Cerebellar cortex (tissue), 1 donor: Measurements from ENCODE around the gene HBE1.
"Not testable (repeated sequence)": the region's sequence is repeated elsewhere in the genome, so short reads cannot be mapped to it uniquely, and the experiment has no call there.

ENCODE experiments used
- DNase-seq: peaks from one replicate; pipeline ENCODE4 v3.0.0-alpha.2; 2015; ENCODE audit warnings: low spot score

The HBE1 gene

GRCh38 chr11:5285703-5286340 is 16.1 kb upstream of the HBE1 start:
- no peak for DNase-seq

DNA sequence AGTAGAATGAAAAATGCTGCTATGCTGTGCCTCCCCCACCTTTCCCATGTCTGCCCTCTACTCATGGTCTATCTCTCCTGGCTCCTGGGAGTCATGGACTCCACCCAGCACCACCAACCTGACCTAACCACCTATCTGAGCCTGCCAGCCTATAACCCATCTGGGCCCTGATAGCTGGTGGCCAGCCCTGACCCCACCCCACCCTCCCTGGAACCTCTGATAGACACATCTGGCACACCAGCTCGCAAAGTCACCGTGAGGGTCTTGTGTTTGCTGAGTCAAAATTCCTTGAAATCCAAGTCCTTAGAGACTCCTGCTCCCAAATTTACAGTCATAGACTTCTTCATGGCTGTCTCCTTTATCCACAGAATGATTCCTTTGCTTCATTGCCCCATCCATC is 14.9 kb upstream of the HBE1 start:
- no peak for DNase-seq

- no peak for DNase-seq
These were observed 14.1 kb upstream of the HBE1 start for GRCh38 chr11:5283882-5284281.

- DNase-seq, result no peak
These were observed 13.3 kb upstream of the HBE1 start for GRCh38 chr11:5283086-5283485.

- no peak for DNase-seq
These were observed 12.9 kb upstream of the HBE1 start for GRCh38 chr11:5282628-5283027.

DNA sequence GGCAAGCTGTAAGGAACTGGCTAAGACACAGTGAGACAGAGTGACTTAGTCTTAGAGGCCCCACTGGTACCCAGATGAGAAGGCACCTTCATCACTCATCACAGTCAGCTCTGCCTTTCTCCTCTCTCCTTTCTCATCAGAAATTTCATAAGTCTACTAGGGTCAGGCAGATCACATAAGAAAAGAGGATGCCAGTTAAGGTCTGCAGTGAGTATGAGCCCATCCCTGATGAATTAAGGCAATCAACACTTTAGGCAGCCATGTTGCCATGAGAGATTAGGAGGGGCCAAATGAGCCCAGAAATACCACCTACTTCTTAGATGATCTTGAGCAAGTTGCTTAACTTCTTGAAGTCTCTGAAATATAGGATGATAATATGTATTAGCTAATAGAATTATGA is 11.9 kb upstream of the HBE1 start:
- no peak for DNase-seq

DNA sequence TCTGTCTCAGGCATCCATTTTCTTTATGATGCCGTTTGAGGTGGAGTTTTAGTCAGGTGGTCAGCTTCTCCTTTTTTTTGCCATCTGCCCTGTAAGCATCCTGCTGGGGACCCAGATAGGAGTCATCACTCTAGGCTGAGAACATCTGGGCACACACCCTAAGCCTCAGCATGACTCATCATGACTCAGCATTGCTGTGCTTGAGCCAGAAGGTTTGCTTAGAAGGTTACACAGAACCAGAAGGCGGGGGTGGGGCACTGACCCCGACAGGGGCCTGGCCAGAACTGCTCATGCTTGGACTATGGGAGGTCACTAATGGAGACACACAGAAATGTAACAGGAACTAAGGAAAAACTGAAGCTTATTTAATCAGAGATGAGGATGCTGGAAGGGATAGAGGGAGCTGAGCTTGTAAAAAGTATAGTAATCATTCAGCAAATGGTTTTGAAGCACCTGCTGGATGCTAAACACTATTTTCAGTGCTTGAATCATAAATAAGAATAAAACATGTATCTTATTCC is 10.9 kb upstream of the HBE1 start:
- no peak for DNase-seq

DNA sequence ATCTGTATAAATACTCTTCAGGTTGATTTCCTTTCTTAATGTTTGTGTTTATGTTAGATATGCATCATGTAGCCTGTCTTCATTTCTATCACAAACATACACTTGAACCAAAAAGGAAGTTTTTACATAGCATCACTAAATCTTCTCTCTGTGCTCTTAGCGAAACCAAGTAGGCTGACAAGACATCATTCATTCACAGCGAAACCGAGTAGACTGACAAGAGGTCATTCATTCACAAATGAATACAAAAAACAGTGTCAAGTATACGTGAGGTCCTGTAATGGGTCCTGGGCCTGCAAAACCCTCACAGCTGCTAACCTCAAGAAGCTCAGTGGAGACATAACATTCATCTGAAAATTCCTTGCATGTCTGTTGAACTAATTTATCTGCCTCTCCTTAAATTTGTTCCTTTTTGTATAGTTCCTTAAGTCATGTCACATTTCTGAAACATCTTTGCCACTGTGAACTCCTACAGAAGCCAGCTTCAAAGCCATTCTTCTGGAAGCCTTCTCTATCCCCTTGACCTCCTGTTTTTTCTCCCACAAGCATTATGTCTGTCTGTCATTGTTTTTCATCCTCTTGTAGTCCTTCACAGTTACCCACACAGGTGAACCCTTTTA is 9.8 kb upstream of the HBE1 start:
- DNase-seq, result no peak

- no peak for DNase-seq
These were observed 8.2 kb upstream of the HBE1 start for GRCh38 chr11:5277807-5278382.

- DNase-seq, result no peak
These were observed 7.0 kb upstream of the HBE1 start for GRCh38 chr11:5276697-5277096.

- DNase-seq, result no peak
These were observed 5.8 kb upstream of the HBE1 start for GRCh38 chr11:5275369-5276110.

DNA sequence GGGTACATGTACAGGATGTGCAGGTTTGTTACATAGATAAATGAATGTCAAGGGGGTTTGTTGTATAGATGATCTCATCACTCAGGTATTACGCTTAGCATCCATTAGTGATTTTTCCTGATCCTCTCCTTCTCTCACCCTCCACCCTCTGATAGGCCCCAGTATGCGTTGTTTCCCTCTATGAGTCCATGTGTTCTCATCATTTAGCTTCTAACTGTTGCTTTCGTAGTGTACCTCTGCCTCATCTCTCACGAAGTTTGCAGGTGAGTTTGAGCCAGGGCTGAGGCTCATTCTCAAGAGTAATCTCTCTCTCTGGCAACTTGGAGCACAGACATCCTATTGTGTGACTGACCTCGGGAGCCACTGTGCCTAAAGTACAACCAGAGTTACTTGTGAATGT is 4.7 kb upstream of the HBE1 start:
- no peak for DNase-seq

DNA sequence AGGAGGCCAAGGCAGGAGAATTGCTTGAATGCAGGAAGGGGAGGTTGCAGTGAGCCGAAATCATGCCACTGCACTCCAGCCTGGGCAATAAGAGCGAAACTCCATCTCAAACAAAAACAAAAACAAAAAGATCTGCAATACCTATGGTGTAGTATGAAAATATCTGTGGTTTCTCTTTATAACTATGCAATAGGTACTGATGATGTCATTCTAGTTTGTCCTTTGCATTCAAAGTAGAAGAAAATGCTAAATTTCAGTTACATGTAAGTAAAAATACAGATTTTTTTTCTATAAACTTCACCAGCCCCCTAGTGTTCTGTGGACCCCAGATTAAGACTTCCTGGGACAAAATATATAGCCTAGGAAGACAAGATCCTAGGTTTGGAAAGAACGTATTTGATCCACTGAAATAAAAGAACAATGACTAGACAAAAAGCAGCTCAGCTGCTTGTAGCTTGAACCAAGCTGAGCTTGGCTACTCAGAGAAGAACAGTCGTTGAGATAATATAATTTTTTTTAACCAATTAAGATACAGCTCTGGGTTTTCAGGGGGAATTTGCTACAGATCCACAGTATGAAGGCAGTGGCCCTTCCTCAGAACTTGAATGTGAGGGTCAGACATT is 2.8 kb upstream of the HBE1 start:
- DNase-seq, result no peak

GRCh38 chr11:5267033-5267563 is 2.6 kb downstream of the HBE1 start:
- no peak for DNase-seq

- no peak for DNase-seq
These were observed 3.1 kb downstream of the HBE1 start for GRCh38 chr11:5266609-5267008.

GRCh38 chr11:5265832-5266231 is 3.9 kb downstream of the HBE1 start:
- DNase-seq, result no peak

GRCh38 chr11:5258543-5259262 is 11.0 kb downstream of the HBE1 start:
- DNase-seq, result no peak

DNA sequence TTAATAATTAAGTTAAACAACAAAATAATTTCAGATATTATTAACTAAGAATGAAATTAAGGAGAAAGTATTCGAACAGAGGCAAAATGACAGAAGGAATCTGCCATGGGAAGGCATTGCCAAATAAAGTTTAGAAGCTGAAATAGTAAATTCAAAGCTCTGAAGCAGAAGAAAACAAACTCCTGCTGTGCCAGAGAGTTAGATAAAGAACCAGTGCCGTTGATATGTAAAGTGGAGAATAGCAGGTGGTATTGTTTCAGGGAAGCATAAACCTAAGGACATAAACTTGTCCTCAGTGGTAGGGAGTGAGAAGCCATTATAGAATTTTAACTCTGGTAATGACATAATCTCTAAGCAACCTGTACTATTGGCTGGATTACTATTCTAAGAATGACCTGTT is 12.4 kb downstream of the HBE1 start:
- no peak for DNase-seq

GRCh38 chr11:5254646-5255413 is 14.9 kb downstream of the HBE1 start, which contains the start of gene HBG2:
TSS of gene HBG2 (minus strand) at chr11:5254781. CDS start at chr11:5254728, 53 bp downstream.
- not testable (repeated sequence) for DNase-seq

- DNase-seq, result not testable (repeated sequence)
These were observed 15.7 kb downstream of the HBE1 start for GRCh38 chr11:5254023-5254422.

DNA sequence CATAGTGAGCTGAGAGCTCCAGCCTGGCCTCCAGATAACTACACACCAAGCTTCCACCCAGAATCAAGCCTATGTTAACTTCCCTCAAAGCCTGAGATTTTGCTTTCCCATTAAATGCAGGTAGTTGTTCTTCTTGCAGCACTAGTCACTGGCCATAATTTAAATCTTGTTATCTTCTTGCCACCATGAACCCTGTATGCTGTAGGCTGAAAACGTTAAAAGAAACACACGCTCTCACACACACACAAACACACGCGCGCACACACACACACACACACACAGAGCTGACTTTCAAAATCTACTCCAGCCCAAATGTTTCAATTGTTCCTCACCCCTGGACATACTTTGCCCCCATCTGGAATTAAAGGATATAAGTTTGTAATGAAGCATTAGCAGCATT is 16.3 kb downstream of the HBE1 start:
- not testable (repeated sequence) for DNase-seq
